Mesenteric fat pad (tissue), 1 donor: ENCODE results near the gene CSNK2A1. TPM values are rescaled to one million over a fixed set of nuclear protein-coding genes. Genes with fewer than 3 reads are reported as not detected.
A peak's percentile ranks its signal among the peaks of the same experiment; 100 is the strongest.

Experiments
- DNase-seq: peaks from one replicate; pipeline ENCODE4 v3.0.0-alpha.2; 2020; ENCODE audit warnings: low spot score
- total RNA-seq: library from RNA; stranded (reverse); fragmentation: NEBNext Ultra II Directional; extraction: Animal tissue kit (Norgen Biotek cat#: 25700); gene quantifications from one replicate; pipeline ENCODE4 v1.2.1, GENCODE V29; 2021
- donor health status: DM: yes; HTN: yes; CAD: no.

Gene CSNK2A1
- total RNA-seq, 1 donor from 2014 or later, result 132 TPM

GRCh38 chr20:568097-568652, 24.6 kb upstream of the CSNK2A1 start:
- peak; percentile 74 for DNase-seq

DNA sequence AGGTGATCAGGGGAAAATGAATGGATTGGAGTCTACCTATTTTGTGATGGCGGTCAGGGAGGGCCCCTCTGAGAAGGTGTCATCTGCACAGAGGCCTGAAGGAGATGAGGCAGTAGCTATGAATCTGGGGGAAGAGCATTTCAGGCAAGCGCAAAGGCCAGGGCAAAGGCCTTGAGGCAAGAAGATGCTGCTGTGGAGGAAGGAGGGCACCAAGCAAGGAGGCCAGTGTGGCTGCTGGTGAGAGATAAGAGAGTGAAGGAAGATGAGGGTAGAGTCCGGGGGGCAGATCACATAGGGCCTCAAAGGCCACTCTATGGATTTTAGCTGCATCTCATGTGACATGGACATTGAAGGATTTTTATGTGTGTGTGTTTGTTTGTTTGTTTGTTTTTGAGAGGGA, 20.6 kb upstream of the CSNK2A1 start:
- DNase-seq, result no peak

- DNase-seq, result no peak
Measured at GRCh38 chr20:563187-563586, 19.6 kb upstream of the CSNK2A1 start.

- DNase-seq, result no peak
Measured at GRCh38 chr20:562232-562897, 18.8 kb upstream of the CSNK2A1 start.

- no peak for DNase-seq
Measured at GRCh38 chr20:561437-562231, 18.0 kb upstream of the CSNK2A1 start.

DNA sequence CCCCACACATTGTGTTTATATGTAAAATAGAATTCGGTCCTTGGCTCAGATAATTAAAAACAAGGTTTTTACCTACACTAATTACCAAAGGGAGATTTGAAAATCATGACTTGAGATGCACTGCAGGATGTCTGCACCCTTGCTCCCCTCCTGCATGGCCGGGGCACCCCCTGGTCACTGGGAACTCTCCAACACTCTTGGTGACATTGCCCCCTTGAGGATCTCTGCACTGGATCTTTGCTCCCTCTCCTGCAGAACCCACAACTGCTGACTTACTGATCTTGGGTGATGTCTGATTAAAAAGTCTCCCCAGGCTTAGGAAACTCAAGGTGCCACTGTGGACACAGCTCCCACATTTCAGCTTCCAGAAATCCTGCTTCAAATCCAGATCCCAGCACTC, 17.1 kb upstream of the CSNK2A1 start:
- DNase-seq, result no peak

DNA sequence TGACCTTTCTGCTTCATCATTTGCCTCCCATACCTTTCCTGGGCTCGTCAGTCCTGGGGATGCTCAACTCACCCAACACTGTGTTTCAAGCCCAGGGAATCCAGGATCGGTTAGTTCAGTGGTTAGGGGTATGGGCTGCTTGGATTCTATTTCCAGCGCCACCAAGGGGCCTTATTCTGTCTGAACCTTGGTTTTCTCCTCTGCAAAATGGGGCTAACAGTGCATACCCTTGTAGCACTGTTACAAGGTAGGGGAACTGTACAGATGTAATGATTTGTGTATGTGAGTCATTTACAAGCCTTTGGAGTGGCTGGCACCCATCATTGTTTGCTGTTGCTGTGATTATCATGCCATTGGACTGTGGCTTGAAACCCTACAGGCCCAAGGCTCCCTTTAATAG, 14.5 kb upstream of the CSNK2A1 start:
- DNase-seq, result no peak

GRCh38 chr20:556984-557383, 13.4 kb upstream of the CSNK2A1 start:
- DNase-seq, result no peak

GRCh38 chr20:555976-556385, 12.4 kb upstream of the CSNK2A1 start:
- DNase-seq, result no peak

- DNase-seq, result no peak
Measured at GRCh38 chr20:550611-551010, 7.0 kb upstream of the CSNK2A1 start.

GRCh38 chr20:549722-550496, 6.3 kb upstream of the CSNK2A1 start:
- DNase-seq, result no peak

- DNase-seq, result no peak
Measured at GRCh38 chr20:548906-549305, 5.3 kb upstream of the CSNK2A1 start.

DNA sequence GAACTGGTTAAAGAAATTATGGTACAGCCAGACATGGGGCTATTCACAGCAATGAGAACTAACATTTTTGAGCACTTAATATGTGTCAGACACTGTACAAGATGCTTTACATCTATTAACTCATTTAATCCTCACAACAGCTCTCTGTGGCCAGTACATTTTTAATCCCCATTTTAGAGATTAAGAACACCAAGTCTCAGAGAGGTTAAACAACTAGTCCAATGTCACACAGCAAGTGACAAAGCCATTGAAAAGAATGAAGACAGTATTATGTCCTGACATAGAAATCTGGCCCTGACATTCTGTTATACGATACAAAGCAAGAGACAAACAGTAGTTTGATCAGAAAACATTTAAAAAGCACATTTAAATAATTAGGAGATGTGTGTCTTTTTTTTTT, 3.8 kb upstream of the CSNK2A1 start:
- no peak for DNase-seq

GRCh38 chr20:546353-546752, 2.8 kb upstream of the CSNK2A1 start:
- no peak for DNase-seq

DNA sequence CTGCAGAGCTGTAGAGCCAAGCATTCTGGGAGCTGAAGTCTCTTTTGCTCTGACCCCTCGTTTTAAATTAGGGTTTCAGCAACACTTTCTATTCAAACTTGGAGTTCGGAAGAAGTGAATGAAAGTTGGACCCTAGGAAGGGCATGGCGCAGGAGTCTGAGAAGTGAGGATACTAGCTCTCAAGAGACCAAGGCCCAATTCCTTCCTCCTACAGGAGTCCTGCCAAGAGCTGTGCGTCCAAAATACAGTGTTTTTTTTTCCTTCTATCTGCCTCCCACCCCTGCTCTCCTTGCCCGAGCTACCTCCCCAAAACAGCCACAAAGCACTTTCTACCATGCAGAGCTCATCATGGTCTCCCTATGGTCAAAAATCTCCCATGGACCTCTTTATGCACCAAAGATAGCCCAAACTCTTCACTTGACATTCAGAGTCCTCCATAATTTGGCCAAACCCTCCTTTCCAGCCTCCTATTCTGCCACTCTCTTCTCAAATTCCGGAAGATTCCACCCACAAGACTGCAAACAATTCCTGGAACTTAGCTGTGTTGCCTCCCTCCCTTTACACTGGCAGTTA, 649 bp upstream of the CSNK2A1 start:
- no peak for DNase-seq

DNA sequence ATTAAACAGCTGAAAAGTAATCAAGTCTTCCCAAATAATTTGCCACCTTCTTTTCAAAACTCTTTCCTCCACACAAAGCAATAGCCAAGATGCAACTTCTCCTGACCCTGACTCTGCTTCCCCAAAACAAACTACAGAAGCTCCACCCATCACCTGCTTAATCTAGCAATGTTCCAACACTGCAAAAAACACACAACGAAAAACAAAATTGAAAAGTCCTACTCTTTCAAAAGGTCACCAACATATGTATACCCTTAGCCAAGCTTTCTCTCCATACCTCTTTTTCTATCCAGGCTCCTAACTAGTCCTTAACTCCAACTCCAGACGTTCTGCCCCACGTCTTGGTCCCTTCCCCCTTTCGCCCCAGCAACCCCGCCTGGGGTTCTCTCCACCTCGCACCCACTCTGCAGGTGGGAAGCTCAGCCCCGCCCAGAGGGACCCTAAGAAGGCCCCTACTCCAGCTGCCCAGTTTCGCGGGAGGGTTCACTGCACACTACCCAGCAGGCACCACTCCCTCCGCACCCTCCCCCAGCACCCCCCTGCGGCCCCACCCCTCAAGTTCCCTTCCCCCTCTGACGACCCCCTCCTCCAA, 717 bp downstream of the CSNK2A1 start:
- no peak for DNase-seq

DNA sequence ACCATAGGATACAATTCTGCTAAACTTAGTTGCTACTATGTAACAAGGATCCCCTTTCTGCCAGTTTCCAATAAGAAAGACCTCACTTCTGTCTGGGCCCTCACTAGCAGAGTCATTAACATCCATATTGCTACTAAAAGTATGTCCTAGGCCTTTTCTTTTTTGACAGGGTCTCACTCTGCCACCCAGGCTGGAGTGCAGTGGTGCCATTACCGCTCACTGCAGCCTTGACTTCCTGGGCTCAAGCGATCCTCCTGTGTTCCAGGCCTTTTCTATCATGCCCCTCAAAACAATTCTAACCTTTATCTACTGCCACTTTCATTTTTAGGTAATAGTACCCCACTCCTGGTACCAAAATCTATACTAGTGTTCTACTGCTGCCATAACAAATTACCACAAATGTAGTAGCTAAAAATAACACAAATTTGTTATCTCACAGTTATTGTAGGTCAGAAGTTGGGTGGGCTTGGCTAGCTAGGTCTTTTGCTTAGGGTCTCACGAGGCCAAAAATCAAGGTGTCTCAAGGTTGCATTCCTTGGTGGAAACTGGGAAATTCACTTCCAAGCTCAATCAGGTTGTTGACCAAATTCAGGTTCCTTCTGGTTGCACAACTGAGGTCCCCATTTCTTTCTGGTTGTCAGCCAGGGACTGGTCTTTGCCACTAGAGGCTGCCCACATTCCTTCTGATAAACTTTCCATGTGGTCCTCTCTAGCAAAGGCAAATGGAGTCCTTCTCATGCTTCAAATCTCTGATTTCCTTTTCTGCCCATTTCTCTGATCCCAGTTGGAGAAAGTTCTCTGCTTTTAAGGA, 3.0 kb downstream of the CSNK2A1 start:
- DNase-seq, result no peak

DNA sequence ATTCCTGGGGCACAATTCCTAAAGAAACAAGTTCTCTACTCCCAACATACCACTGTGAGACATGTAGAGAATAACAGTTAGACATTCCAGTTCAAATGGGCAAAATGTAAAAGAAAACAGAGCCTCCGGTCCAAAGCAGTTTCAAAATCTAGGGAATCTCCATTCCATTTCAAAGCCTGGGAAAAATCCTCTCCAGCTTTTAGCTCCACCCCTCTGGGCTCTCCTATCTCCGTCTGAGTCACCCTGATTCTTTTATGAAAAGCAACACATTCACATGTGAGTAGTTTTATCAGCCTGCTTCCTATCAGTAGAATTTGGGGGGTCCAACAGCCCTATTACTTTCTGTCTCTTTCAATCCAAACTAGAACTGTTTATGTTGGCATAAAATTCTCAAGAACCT, 3.7 kb downstream of the CSNK2A1 start:
- no peak for DNase-seq

- no peak for DNase-seq
Measured at GRCh38 chr20:539191-539590, 4.4 kb downstream of the CSNK2A1 start.

DNA sequence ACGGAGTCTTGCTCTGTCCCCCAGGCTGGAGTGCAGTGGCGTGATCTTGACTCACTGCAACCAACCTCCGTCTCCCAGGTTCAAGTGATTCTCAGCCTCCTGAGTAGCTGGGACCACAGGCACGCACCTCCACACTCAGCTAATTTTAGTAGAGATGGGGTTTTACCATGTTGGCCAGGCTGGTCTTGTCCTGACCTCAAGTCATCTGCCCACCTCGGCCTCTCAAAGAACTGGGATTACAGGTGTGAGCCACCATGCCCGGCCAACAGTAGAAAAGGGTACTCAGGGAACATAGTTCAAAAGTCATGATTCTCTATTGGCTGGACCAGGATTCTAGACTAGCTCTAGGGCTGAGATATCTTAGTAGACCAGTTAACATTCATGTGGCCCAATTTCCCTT, 5.6 kb downstream of the CSNK2A1 start:
- no peak for DNase-seq
